Common myeloid progenitor, CD34-positive (primary cell): ENCODE data around the gene FAM222A.

ENCODE experiments used
- CTCF ChIA-PET: fragments of 350-600 bp; sonication (Branson Sonifier 250); formaldehyde crosslinking; loops from one replicate; lab custom pipeline; 2021; ENCODE audit warnings: antibody characterized with exemption; lab: Charles Lee
- POLR2A ChIA-PET: fragments of 350-600 bp; sonication (Branson Sonifier 250); formaldehyde crosslinking; loops from one replicate; lab custom pipeline; 2021; ENCODE audit warnings: antibody characterized with exemption; lab: Charles Lee
- DNase-seq, 3 donors: peaks; one replicate each; pipeline versions ENCODE4 v3.0.0 to v3.0.0-alpha.2; 2013
- H3K27ac ChIP-seq, 2 experiments: 1 replicate in 1 of 2; 2 replicates in 1 of 2; pipeline ENCODE4 v1.7.0; 2013; ENCODE audit warnings: inconsistent platforms in 2 of 2, low read length in 2 of 2, mild to moderate bottlenecking in 2 of 2, low read depth in 1 of 2, moderate library complexity in 1 of 2; ENCODE audit not compliant: severe bottlenecking in 2 of 2, insufficient read depth in 1 of 2, poor library complexity in 1 of 2
- H3K27me3 ChIP-seq, 5 experiments: replicated peaks in 2 of 5; 1 replicate in 3 of 5; 2 replicates in 2 of 5; pipeline versions ENCODE4 v1.6.1 to v1.7.0; 2013; ENCODE audit warnings: low read length in 4 of 5, mild to moderate bottlenecking in 2 of 5, moderate library complexity in 2 of 5, inconsistent platforms in 1 of 5; ENCODE audit not compliant: insufficient read depth in 5 of 5, control insufficient read depth in 4 of 5
- H3K36me3 ChIP-seq, 4 experiments: 1 replicate in 2 of 4; 2 replicates in 2 of 4; pipeline versions ENCODE4 v1.6.1 to v1.7.0; 2013; ENCODE audit warnings: low read length in 3 of 4, control low read depth in 1 of 4, mild to moderate bottlenecking in 1 of 4; ENCODE audit not compliant: control insufficient read depth in 4 of 4, insufficient read depth in 4 of 4
- H3K4me1 ChIP-seq, 4 experiments: 1 replicate in 3 of 4; 2 replicates in 1 of 4; pipeline versions ENCODE4 v1.6.1 to v1.7.1; 2013; ENCODE audit warnings: low read length in 3 of 4, mild to moderate bottlenecking in 3 of 4, control low read depth in 1 of 4, inconsistent platforms in 1 of 4, moderate library complexity in 1 of 4; ENCODE audit not compliant: control insufficient read depth in 4 of 4, insufficient read depth in 4 of 4; ENCODE audit errors: control extremely low read depth in 1 of 4
- H3K4me3 ChIP-seq, 7 experiments: 1 replicate in 4 of 7; 2 replicates in 3 of 7; pipeline versions ENCODE4 v1.5.1 to v1.7.0; 2013; ENCODE audit warnings: mild to moderate bottlenecking in 7 of 7, low read length in 6 of 7, moderate library complexity in 6 of 7, inconsistent platforms in 2 of 7, low read depth in 2 of 7, control low read depth in 1 of 7; ENCODE audit not compliant: insufficient read depth in 4 of 7, control insufficient read depth in 1 of 7; ENCODE audit errors: extremely low read depth in 1 of 7
- H3K9me3 ChIP-seq, 5 experiments: 1 replicate in 4 of 5; 2 replicates in 1 of 5; pipeline versions ENCODE4 v1.6.1 to v1.7.1; 2013; ENCODE audit warnings: low read length in 4 of 5, mild to moderate bottlenecking in 2 of 5, inconsistent platforms in 1 of 5, low read depth in 1 of 5, moderate library complexity in 1 of 5; ENCODE audit not compliant: control insufficient read depth in 4 of 5, insufficient read depth in 2 of 5; ENCODE audit errors: control extremely low read depth in 1 of 5
- WGBS: methylation state at CpG from one replicate; pipeline ENCODE4 v1.1.5; 2013; ENCODE audit not compliant: insufficient coverage; 5-methylcytosine and 5-hydroxymethylcytosine counted together

The FAM222A gene

GRCh38 chr12:109735051-109735521, 21.5 kb downstream of the FAM222A start:
- Histone ChIP-seq H3K9me3 (no peaks in the 10 kb centered on the region), H3K4me1 (peaks cover 0 to 5% (median 0%) of the 10 kb centered on the region in 4 experiments), H3K27ac (no peak overlapping the region), H3K36me3 (no peaks in the 10 kb centered on the region), H3K27me3 (peaks cover 0 to 40% (median 18%) of the 10 kb centered on the region in 5 experiments), H3K4me3 (no peak overlapping the region)
- ChIA-PET POLR2A (no interaction called here), CTCF (interaction anchor here (0.6 to 1.2 kb wide), 3 partner anchors 7 to 539 kb away, joined by 3 to 5 read pairs (median 3); partner anchors contain the start of gene FAM222A)
- WGBS: 56% methylated on average over 10 of the region's 12 CpGs
- no peak for DNase-seq

GRCh38 chr12:109735825-109736551, 22.4 kb downstream of the FAM222A start:
- H3K27ac ChIP-seq: no peak overlapping the region
- ChIA-PET POLR2A (no interaction called here), CTCF (interaction anchor here (0.8 to 1.2 kb wide), 5 partner anchors 8 to 540 kb away, joined by 3 to 5 read pairs (median 3); no protein-coding TSS in a partner anchor)
- no peaks in the 10 kb centered on the region for H3K9me3 ChIP-seq
- DNase-seq: no peak
- 57% methylated on average over 6 of the region's 9 CpGs for WGBS
- peaks cover 0 to 40% (median 21%) of the 10 kb centered on the region in 5 experiments for H3K27me3 ChIP-seq
- no peak overlapping the region for H3K4me3 ChIP-seq
- H3K36me3 ChIP-seq: no peaks in the 10 kb centered on the region
- H3K4me1 ChIP-seq: peaks cover 0 to 5% (median 0%) of the 10 kb centered on the region in 4 experiments

- ChIA-PET POLR2A (no interaction called here), CTCF (interaction anchor here (0.8 to 2.6 kb wide), 5 partner anchors 9 to 35 kb away, joined by 3 to 5 read pairs (median 4); partner anchors contain the start of gene FAM222A)
- Histone ChIP-seq H3K27me3 (peaks cover 0 to 40% (median 21%) of the 10 kb centered on the region in 5 experiments), H3K4me1 (peaks cover 0 to 5% (median 0%) of the 10 kb centered on the region in 4 experiments), H3K27ac (no peak overlapping the region), H3K4me3 (no peak overlapping the region), H3K36me3 (no peaks in the 10 kb centered on the region), H3K9me3 (no peaks in the 10 kb centered on the region)
- peak; percentile 63 to 86 (median 77) for DNase-seq
- WGBS: 25% methylated on average over 11 of the region's 12 CpGs
Measured at GRCh38 chr12:109736552-109737108, 23.0 kb downstream of the FAM222A start.

- 17% methylated on average over 1 of the region's 1 CpG for WGBS
- no peak for DNase-seq
Measured at GRCh38 chr12:109737126-109737525, 23.5 kb downstream of the FAM222A start.

GRCh38 chr12:109737631-109738030, 24.0 kb downstream of the FAM222A start:
- no peaks in the 10 kb centered on the region for H3K9me3 ChIP-seq
- no peak for DNase-seq
- ChIA-PET POLR2A (no interaction called here), CTCF (interaction anchor here (2.6 kb wide), 1 partner anchor 23 kb away, joined by 5 read pairs; the partner anchor contains the start of gene FAM222A)
- peaks cover 0 to 38% (median 21%) of the 10 kb centered on the region in 5 experiments for H3K27me3 ChIP-seq
- H3K36me3 ChIP-seq: no peaks in the 10 kb centered on the region
- no peak overlapping the region for H3K4me3 ChIP-seq
- 50% methylated on average over 2 of the region's 7 CpGs for WGBS
- H3K27ac ChIP-seq: no peak overlapping the region
- H3K4me1 ChIP-seq: peaks cover 0 to 5% (median 0%) of the 10 kb centered on the region in 4 experiments

More at GRCh38 chr12:109737126-109737525, 23.5 kb downstream of the FAM222A start:
- H3K27ac ChIP-seq: no peak overlapping the region
- H3K4me3 ChIP-seq: no peak overlapping the region
- CTCF ChIA-PET: interaction anchor here (2.6 kb wide), 1 partner anchor 23 kb away, joined by 5 read pairs; the partner anchor contains the start of gene FAM222A
- no peaks in the 10 kb centered on the region for H3K36me3 ChIP-seq
- H3K4me1 ChIP-seq: peaks cover 0 to 5% (median 0%) of the 10 kb centered on the region in 4 experiments
- H3K9me3 ChIP-seq: no peaks in the 10 kb centered on the region
- H3K27me3 ChIP-seq: peaks cover 0 to 38% (median 21%) of the 10 kb centered on the region in 5 experiments
- POLR2A ChIA-PET: no interaction called here

- H3K27me3 ChIP-seq: peaks cover 0 to 37% (median 21%) of the 10 kb centered on the region in 5 experiments
- no peaks in the 10 kb centered on the region for H3K9me3 ChIP-seq
- peaks cover 0 to 5% (median 0%) of the 10 kb centered on the region in 4 experiments for H3K4me1 ChIP-seq
- no peak for DNase-seq
- ChIA-PET CTCF (interaction anchor here (0.7 to 2.6 kb wide), 2 partner anchors 24 to 53 kb away, joined by 4 to 5 read pairs; partner anchors contain the start of gene FAM222A), POLR2A (no interaction called here)
- no peak overlapping the region for H3K27ac ChIP-seq
- WGBS: 46% methylated on average over 3 of the region's 4 CpGs
- H3K4me3 ChIP-seq: no peak overlapping the region
- no peaks in the 10 kb centered on the region for H3K36me3 ChIP-seq
Measured at GRCh38 chr12:109738209-109738608, 24.6 kb downstream of the FAM222A start.
